Natural killer cell (primary cell): ENCODE results near the gene HDGFL3. TPM values are rescaled to one million over a fixed set of nuclear protein-coding genes. Genes with fewer than 3 reads are reported as not detected.

Experiments
- ATAC-seq, 3 donors: fragments of 150-1000 bp in 2 of 3; fragments of 200-7000 bp in 1 of 3; cut with Tn5 transposase; 1 replicate in 1 of 3; 2 replicates in 2 of 3; pipeline ENCODE4 v1.10.0; 2021; ENCODE audit warnings: mild to moderate bottlenecking in 2 of 3, moderate library complexity in 2 of 3
- DNase-seq, 2 donors: peaks; one replicate each; pipeline versions ENCODE4 v3.0.0 to v3.0.0-alpha.2; 2013 to 2021; ENCODE audit warnings: mixed read lengths in 1 of 2
- H3K27ac ChIP-seq: one replicate; pipeline ENCODE4 v1.5.1; 2013; ENCODE audit warnings: mild to moderate bottlenecking, low read length
- H3K27me3 ChIP-seq: one replicate; pipeline ENCODE4 v1.6.1; 2013; ENCODE audit warnings: low read length; ENCODE audit not compliant: control insufficient read depth, insufficient read depth
- H3K36me3 ChIP-seq: one replicate; pipeline ENCODE4 v1.6.1; 2013; ENCODE audit warnings: low read length; ENCODE audit not compliant: control insufficient read depth, insufficient read depth
- H3K4me1 ChIP-seq: one replicate; pipeline ENCODE4 v1.6.1; 2013; ENCODE audit warnings: low read length; ENCODE audit not compliant: control insufficient read depth, insufficient read depth
- H3K4me3 ChIP-seq: one replicate; pipeline ENCODE4 v1.5.1; 2013; ENCODE audit warnings: low read length
- H3K9me3 ChIP-seq: one replicate; pipeline ENCODE4 v1.6.1; 2013; ENCODE audit warnings: low read length; ENCODE audit not compliant: control insufficient read depth, insufficient read depth
- H3K27ac Mint-ChIP-seq, 2 donors: one replicate each; pipeline ENCODE4 v1.8.0; 2022; ENCODE audit warnings: mild to moderate bottlenecking in 2 of 2, mixed read lengths in 2 of 2, moderate library complexity in 1 of 2
- H3K27me3 Mint-ChIP-seq, 2 donors: one replicate each; pipeline ENCODE4 v1.8.0; 2022; ENCODE audit warnings: low read depth in 2 of 2, mixed read lengths in 2 of 2
- H3K36me3 Mint-ChIP-seq: one replicate; pipeline ENCODE4 v1.8.0; 2022; ENCODE audit warnings: mixed read lengths
- H3K4me1 Mint-ChIP-seq, 2 donors: one replicate each; pipeline ENCODE4 v1.8.0; 2022; ENCODE audit warnings: mixed read lengths in 2 of 2
- H3K4me3 Mint-ChIP-seq: one replicate; pipeline ENCODE4 v1.8.0; 2022; ENCODE audit warnings: mild to moderate bottlenecking, moderate library complexity, mixed read lengths
- H3K9me3 Mint-ChIP-seq, 2 donors: one replicate each; pipeline ENCODE4 v1.8.0; 2022; ENCODE audit warnings: mixed read lengths in 2 of 2
- CTCF ChIP-seq: fragments of 200-600 bp; IDR thresholded peaks from one replicate; pipeline ENCODE4 v1.8.0; 2022; ENCODE audit warnings: antibody characterized with exemption
- WGBS: methylation state at CpG from one replicate; pipeline ENCODE4 v1.1.7; 2013; ENCODE audit warnings: missing lambda C conversion rate; ENCODE audit not compliant: insufficient coverage; 5-methylcytosine and 5-hydroxymethylcytosine counted together
- intact Hi-C: fragments of 100-400 bp; cut with micrococcal nuclease; formaldehyde crosslinking; loops from one replicate; pipeline ENCODE4 v1.14.2; 2022
- total RNA-seq, 4 donors: library from RNA; stranded (reverse); fragments of 120-200 nt in 1 of 4; gene quantifications; one replicate each; pipeline versions ENCODE4 v1.2.3 to v1.2.4, GENCODE V29; 2013 to 2022

Gene HDGFL3
- total RNA-seq, 3 donors from 2014 or later (not counting 1 experiment from before 2014, with no cell fraction given): 13.0 to 25.3 (median 21.4) TPM

- H3K36me3 Mint-ChIP-seq: no peaks in the 10 kb centered on the region
- ATAC-seq (no peak), DNase-seq (no peak)
- intact Hi-C loops: no loop called here
- Histone ChIP-seq H3K4me3 (no peak overlapping the region), H3K36me3 (no peaks in the 10 kb centered on the region), H3K4me1 (no peaks in the 10 kb centered on the region), H3K27me3 (no peaks in the 10 kb centered on the region), H3K9me3 (no peaks in the 10 kb centered on the region), H3K27ac (no peak overlapping the region)
- WGBS: no CpG with 5 or more reads among the region's 1 CpG
- H3K27ac Mint-ChIP-seq: no peak overlapping the region
- no peak overlapping the region for H3K4me3 Mint-ChIP-seq
- no peaks in the 10 kb centered on the region for H3K9me3 Mint-ChIP-seq
- peaks cover 0 to 12% of the 10 kb centered on the region in 2 donors for H3K4me1 Mint-ChIP-seq
- TF ChIP-seq CTCF: no peak
- H3K27me3 Mint-ChIP-seq: no peaks in the 10 kb centered on the region
Observed at GRCh38 chr15:83190450-83190849, 17.2 kb downstream of the HDGFL3 start.

GRCh38 chr15:83185561-83185960 is 22.1 kb downstream of the HDGFL3 start:
- H3K36me3 Mint-ChIP-seq: no peaks in the 10 kb centered on the region
- H3K27ac ChIP-seq: no peak overlapping the region
- no peaks in the 10 kb centered on the region for H3K27me3 ChIP-seq
- no peak overlapping the region for H3K4me3 ChIP-seq
- no peak for ATAC-seq
- H3K36me3 ChIP-seq: no peaks in the 10 kb centered on the region
- no peak for DNase-seq
- 95% methylated on average over 3 of the region's 3 CpGs for WGBS
- H3K27me3 Mint-ChIP-seq: no peaks in the 10 kb centered on the region
- no peaks in the 10 kb centered on the region for H3K9me3 Mint-ChIP-seq
- H3K27ac Mint-ChIP-seq: no peak overlapping the region
- no peaks in the 10 kb centered on the region for H3K4me1 ChIP-seq
- H3K4me1 Mint-ChIP-seq: peaks cover 0 to 9% of the 10 kb centered on the region in 2 donors
- intact Hi-C loops: no loop called here
- H3K9me3 ChIP-seq: no peaks in the 10 kb centered on the region
- H3K4me3 Mint-ChIP-seq: no peak overlapping the region
- TF ChIP-seq CTCF: no peak

- H3K4me3 ChIP-seq: no peak overlapping the region
- intact Hi-C loops: no loop called here
- ATAC-seq: no peak
- 88% methylated on average over 2 of the region's 3 CpGs for WGBS
- no peak overlapping the region for H3K27ac ChIP-seq
- H3K9me3 ChIP-seq: no peaks in the 10 kb centered on the region
- Mint-ChIP-seq H3K27ac (no peak overlapping the region), H3K27me3 (no peaks in the 10 kb centered on the region), H3K9me3 (no peaks in the 10 kb centered on the region), H3K36me3 (no peaks in the 10 kb centered on the region), H3K4me3 (no peak overlapping the region), H3K4me1 (peaks cover 0 to 4% of the 10 kb centered on the region in 2 donors)
- H3K27me3 ChIP-seq: no peaks in the 10 kb centered on the region
- no peak for TF ChIP-seq CTCF
- DNase-seq: no peak
- H3K36me3 ChIP-seq: no peaks in the 10 kb centered on the region
- H3K4me1 ChIP-seq: no peaks in the 10 kb centered on the region
Observed at GRCh38 chr15:83178869-83179325, 28.7 kb downstream of the HDGFL3 start.

GRCh38 chr15:83178390-83178789 is 29.2 kb downstream of the HDGFL3 start:
- Histone ChIP-seq H3K4me1 (no peaks in the 10 kb centered on the region), H3K9me3 (no peaks in the 10 kb centered on the region), H3K4me3 (no peak overlapping the region), H3K27me3 (no peaks in the 10 kb centered on the region), H3K36me3 (no peaks in the 10 kb centered on the region), H3K27ac (no peak overlapping the region)
- DNase-seq (no peak), ATAC-seq (no peak)
- H3K27me3 Mint-ChIP-seq: no peaks in the 10 kb centered on the region
- no peak overlapping the region for H3K27ac Mint-ChIP-seq
- no peak overlapping the region for H3K4me3 Mint-ChIP-seq
- no peaks in the 10 kb centered on the region for H3K9me3 Mint-ChIP-seq
- H3K36me3 Mint-ChIP-seq: no peaks in the 10 kb centered on the region
- 100% methylated on average over 2 of the region's 2 CpGs for WGBS
- intact Hi-C loops: no loop called here
- peaks cover 0 to 4% of the 10 kb centered on the region in 2 donors for H3K4me1 Mint-ChIP-seq
- TF ChIP-seq CTCF: no peak
